Measurements from ENCODE around the gene JAG1. TPM values are rescaled to one million over a fixed set of nuclear protein-coding genes. Genes with fewer than 3 reads are reported as not detected.

The JAG1 gene
- total and polyA plus RNA-seq, 9 of the 15 experiments (the other 6 are each of a cell fraction or from before 2014, with no cell fraction given): 0.04 to 0.40 (median 0.07) TPM

GRCh38 chr20:10671221-10671918 lies 2.4 kb downstream of the JAG1 start (continued):
- TF ChIP-seq XRCC4 (IDR thresholded peaks at IDR 0.05; ENCODE audit: extremely low read depth, insufficient read depth, insufficient read length) (no peak), GMEB1 (CRISPR knock-in tag; IDR thresholded peaks at IDR 0.05) (no peak), MAZ (CRISPR knock-in tag; conservative IDR thresholded peaks at IDR 0.05 in 1 of 2, IDR thresholded peaks at IDR 0.05 in 1 of 2) (0 out of 4 replicates have a peak, but pooled peaks of 1 of the 2 experiments have one; percentile 17), SREBF2 (CRISPR knock-in tag; IDR thresholded peaks at IDR 0.05) (no peak), NR0B1 (IDR thresholded peaks at IDR 0.05; ENCODE audit: partially characterized antibody) (no peak), ZNF717 (CRISPR knock-in tag; IDR thresholded peaks at IDR 0.05) (no peak), HIVEP1 (CRISPR knock-in tag; IDR thresholded peaks at IDR 0.05) (no peak)

Measured in K562 (cell line).